SK-N-SH (cell line): ENCODE measurements around the gene GPR162. TPM values are rescaled to one million over a fixed set of nuclear protein-coding genes. Genes with fewer than 3 reads are reported as not detected.

Experiments used
- CTCF ChIA-PET: fragments of 300-600, 350-600 bp; formaldehyde crosslinking; extraction: SDS; loops from one replicate; lab custom pipeline; 2021; lab: Yijun Ruan, JAX
- POLR2A ChIA-PET: fragments of 350-600 bp; sonication (Branson Sonifier 250); formaldehyde crosslinking; extraction: SDS; loops from one replicate; lab custom pipeline; 2020; ENCODE audit warnings: antibody characterized with exemption, inconsistent platforms; lab: Yijun Ruan, JAX
- DNase-seq: peaks from one replicate; pipeline ENCODE4 v3.0.0; 2012
- H2AFZ ChIP-seq: fragments of 200-600 bp; sonication (generic); 2 replicates; pipeline ENCODE4 v1.8.1; 2016; ENCODE audit warnings: antibody characterized with exemption, mild to moderate bottlenecking, low read depth
- H3F3A ChIP-seq: fragments of 200-600 bp; sonication (generic); replicated peaks from 2 replicates; pipeline ENCODE3; 2016; ENCODE audit warnings: antibody characterized with exemption, mild to moderate bottlenecking; ENCODE audit not compliant: insufficient read depth
- H3K27ac ChIP-seq, 2 experiments: fragments of 200-500 bp in 1 of 2; fragments of 200-600 bp in 1 of 2; sonication (Bioruptor generic) in 1 of 2; sonication (generic), shearing (Covaris generic) in 1 of 2; 2 replicates each; pipeline versions ENCODE4 v1.5.1 to v1.6.1; 2014 to 2016; ENCODE audit warnings: low read depth in 2 of 2, inconsistent platforms in 1 of 2, low read length in 1 of 2, mild to moderate bottlenecking in 1 of 2, mixed read lengths in 1 of 2
- H3K27me3 ChIP-seq: fragments of 200-600 bp; sonication (generic), shearing (Covaris generic); 2 replicates; pipeline ENCODE4 v1.6.1; 2016; ENCODE audit warnings: mixed run types; ENCODE audit not compliant: insufficient read depth
- H3K36me3 ChIP-seq, 2 experiments: fragments of 200-500 bp in 1 of 2; fragments of 200-600 bp in 1 of 2; sonication (Bioruptor generic) in 1 of 2; sonication (generic) in 1 of 2; replicated peaks in 1 of 2; 2 replicates each; pipeline versions ENCODE3 to v1.5.1; 2014 to 2016; ENCODE audit warnings: low read length in 1 of 2, mild to moderate bottlenecking in 1 of 2; ENCODE audit not compliant: insufficient read depth in 2 of 2, control insufficient read depth in 1 of 2
- H3K4me1 ChIP-seq, 2 experiments: fragments of 200-500 bp in 1 of 2; fragments of 200-600 bp in 1 of 2; sonication (Bioruptor generic) in 1 of 2; sonication (generic), shearing (Covaris generic) in 1 of 2; 2 replicates each; pipeline versions ENCODE4 v1.5.1 to v1.6.1; 2014 to 2016; ENCODE audit warnings: low read depth in 1 of 2, low read length in 1 of 2, mixed run types in 1 of 2; ENCODE audit not compliant: insufficient read depth in 2 of 2, control insufficient read depth in 1 of 2
- H3K4me2 ChIP-seq: fragments of 200-600 bp; sonication (generic), shearing (Covaris generic); 2 replicates; pipeline ENCODE4 v1.6.1; 2017; ENCODE audit warnings: mixed run types
- H3K4me3 ChIP-seq, 2 experiments: fragments of 200-500 bp in 1 of 2; fragments of 200-600 bp in 1 of 2; sonication (Bioruptor generic) in 1 of 2; sonication (generic), shearing (Covaris generic) in 1 of 2; 2 replicates each; pipeline versions ENCODE4 v1.5.1 to v1.8.1; 2014 to 2016; ENCODE audit warnings: low read depth in 2 of 2, inconsistent platforms in 1 of 2, low read length in 1 of 2, mild to moderate bottlenecking in 1 of 2, mixed read lengths in 1 of 2, moderate library complexity in 1 of 2
- H3K79me2 ChIP-seq: fragments of 200-600 bp; sonication (generic); 2 replicates; pipeline ENCODE4 v1.8.1; 2017; ENCODE audit warnings: mild to moderate bottlenecking; ENCODE audit not compliant: insufficient read depth
- H3K9ac ChIP-seq: fragments of 200-600 bp; sonication (generic); 2 replicates; pipeline ENCODE4 v1.6.1; 2017; ENCODE audit warnings: mixed run types
- H3K9me2 ChIP-seq: fragments of 200-600 bp; sonication (generic); 2 replicates; pipeline ENCODE4 v1.6.1; 2017; ENCODE audit warnings: mixed run types
- H3K9me3 ChIP-seq: fragments of 200-600 bp; sonication (generic); 2 replicates; pipeline ENCODE4 v1.6.1; 2017; ENCODE audit warnings: mixed run types, mild to moderate bottlenecking, moderate library complexity
- H4K20me1 ChIP-seq: fragments of 200-600 bp; sonication (generic); 2 replicates; pipeline ENCODE4 v1.6.1; 2017; ENCODE audit warnings: mild to moderate bottlenecking, mixed run types; ENCODE audit not compliant: insufficient read depth
- ELF1 ChIP-seq: IDR thresholded peaks from 2 replicates; pipeline ENCODE4 v1.4.0; 2012
- FOXM1 ChIP-seq: IDR thresholded peaks from 2 replicates; pipeline ENCODE4 v1.4.0; 2012; ENCODE audit warnings: low read depth, mild to moderate bottlenecking
- MEF2A ChIP-seq: IDR thresholded peaks from 2 replicates; pipeline ENCODE4 v1.4.0; 2012; ENCODE audit warnings: low read depth, borderline replicate concordance
- MXI1 ChIP-seq: IDR thresholded peaks from 2 replicates; pipeline ENCODE4 v1.6.1; 2012; ENCODE audit warnings: mild to moderate bottlenecking, low read depth, low read length, improper control_type of control experiment
- NFIC ChIP-seq: IDR thresholded peaks from 2 replicates; pipeline ENCODE4 v1.4.0; 2012; ENCODE audit warnings: borderline replicate concordance
- NRF1 ChIP-seq: IDR thresholded peaks from 2 replicates; pipeline ENCODE4 v1.6.1; 2012; ENCODE audit warnings: low read depth, mild to moderate bottlenecking, low read length
- POLR2AphosphoS5 ChIP-seq: IDR thresholded peaks from 2 replicates; pipeline ENCODE4 v1.6.1; 2012; ENCODE audit warnings: low read depth, low read length
- RAD21 ChIP-seq: IDR thresholded peaks from 2 replicates; pipeline ENCODE4 v1.6.1; 2012; ENCODE audit warnings: mild to moderate bottlenecking, low read length
- RFX5 ChIP-seq: IDR thresholded peaks from 2 replicates; pipeline ENCODE4 v1.6.1; 2012; ENCODE audit warnings: mild to moderate bottlenecking, improper control_type of control experiment, low read length
- SIN3A ChIP-seq: IDR thresholded peaks from 2 replicates; pipeline ENCODE4 v1.6.1; 2012; ENCODE audit warnings: low read depth, mild to moderate bottlenecking, low read length, moderate library complexity, borderline replicate concordance
- SMC3 ChIP-seq: IDR thresholded peaks from 2 replicates; pipeline ENCODE4 v1.6.1; 2012; ENCODE audit warnings: low read depth, low read length, improper control_type of control experiment
- TAF1 ChIP-seq: IDR thresholded peaks from 2 replicates; pipeline ENCODE4 v1.6.1; 2012; ENCODE audit warnings: low read depth, mild to moderate bottlenecking, low read length, moderate library complexity, borderline replicate concordance
- WGBS: methylation state at CpG from one replicate; pipeline ENCODE4 v1.1.6; 2017; ENCODE audit warnings: low lambda C conversion rate; 5-methylcytosine and 5-hydroxymethylcytosine counted together
- polyA plus RNA-seq, 3 experiments: library from polyadenylated mRNA; depleted of rRNA; stranded (reverse); fragments of >200 nt; gene quantifications; 2 replicates each; pipeline ENCODE4 v1.2.3, GENCODE V29; 2012
- TF ChIP-seq, protein P1 (sequence below): IDR thresholded peaks from 2 replicates; pipeline ENCODE4; 2012
- TF ChIP-seq, protein P2 (sequence below): IDR thresholded peaks from 2 replicates; pipeline ENCODE4 v1.4.0; 2012; ENCODE audit warnings: low read depth
- TF ChIP-seq, protein P3 (sequence below): IDR thresholded peaks from 2 replicates; pipeline ENCODE4 v1.4.0; 2012; ENCODE audit warnings: low read depth, borderline replicate concordance
- TF ChIP-seq, protein P4 (sequence below): fragments of 150-350 bp; IDR thresholded peaks from 2 replicates; pipeline ENCODE4 v1.6.1; 2016; ENCODE audit warnings: mild to moderate bottlenecking, low read depth, low read length

GPR162 gene
- polyA plus RNA-seq, 1 of the 3 experiments (the other 2 are of a cell fraction): 18.6 TPM

DNA sequence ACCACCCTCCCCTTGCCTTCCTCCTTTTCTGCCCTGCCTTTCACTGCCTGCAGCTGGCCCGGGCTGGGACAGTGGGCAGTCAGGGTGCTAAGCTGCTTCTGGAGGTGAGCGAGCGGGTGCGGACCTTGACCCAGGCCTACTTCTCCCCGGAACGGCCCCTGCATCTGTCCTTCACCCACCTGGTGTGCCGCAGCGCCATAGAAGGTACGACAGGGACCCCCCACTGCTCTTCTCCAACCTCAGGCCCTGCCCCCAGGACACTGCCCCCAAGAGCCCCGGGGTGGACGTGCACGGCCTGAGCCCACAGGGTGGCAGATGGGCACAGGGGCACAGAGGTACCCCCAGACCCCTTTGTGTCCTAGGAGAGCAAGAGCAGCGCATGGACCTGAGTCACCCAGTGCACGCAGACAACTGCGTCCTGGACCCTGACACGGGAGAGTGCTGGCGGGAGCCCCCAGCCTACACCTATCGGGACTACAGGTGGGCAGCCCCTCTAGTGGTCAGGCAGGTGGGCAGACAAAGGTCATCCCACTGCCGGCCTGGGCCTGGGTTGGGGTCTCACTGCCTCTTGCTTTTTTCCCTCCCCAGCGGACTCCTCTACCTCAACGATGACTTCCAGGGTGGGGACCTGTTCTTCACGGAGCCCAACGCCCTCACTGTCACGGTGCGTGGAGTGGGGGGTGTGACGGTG lies 15.9 kb downstream of the GPR162 start:
- Histone ChIP-seq H3F3A (no peaks in the 10 kb centered on the region), H3K4me1 (no peaks in the 10 kb centered on the region), H3K9me3 (no peaks in the 10 kb centered on the region), H3K4me2 (no peak overlapping the region), H3K27ac (no peak overlapping the region), H3K79me2 (no peaks in the 10 kb centered on the region), H2AFZ (no peak overlapping the region), H3K36me3 (peaks cover 34 to 63% of the 10 kb centered on the region in 2 experiments), H3K27me3 (no peaks in the 10 kb centered on the region), H4K20me1 (0 out of 2 replicates have a peak, but pooled peaks cover 8% of the 10 kb centered on the region), H3K9me2 (no peaks in the 10 kb centered on the region), H3K9ac (no peak overlapping the region), H3K4me3 (no peak overlapping the region)
- TF ChIP-seq, protein P1, sequence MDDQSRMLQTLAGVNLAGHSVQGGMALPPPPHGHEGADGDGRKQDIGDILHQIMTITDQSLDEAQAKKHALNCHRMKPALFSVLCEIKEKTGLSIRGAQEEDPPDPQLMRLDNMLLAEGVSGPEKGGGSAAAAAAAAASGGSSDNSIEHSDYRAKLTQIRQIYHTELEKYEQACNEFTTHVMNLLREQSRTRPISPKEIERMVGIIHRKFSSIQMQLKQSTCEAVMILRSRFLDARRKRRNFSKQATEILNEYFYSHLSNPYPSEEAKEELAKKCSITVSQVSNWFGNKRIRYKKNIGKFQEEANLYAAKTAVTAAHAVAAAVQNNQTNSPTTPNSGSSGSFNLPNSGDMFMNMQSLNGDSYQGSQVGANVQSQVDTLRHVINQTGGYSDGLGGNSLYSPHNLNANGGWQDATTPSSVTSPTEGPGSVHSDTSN: no peak
- TF ChIP-seq, protein P2, sequence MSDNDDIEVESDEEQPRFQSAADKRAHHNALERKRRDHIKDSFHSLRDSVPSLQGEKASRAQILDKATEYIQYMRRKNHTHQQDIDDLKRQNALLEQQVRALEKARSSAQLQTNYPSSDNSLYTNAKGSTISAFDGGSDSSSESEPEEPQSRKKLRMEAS: no peak
- ChIA-PET POLR2A (no interaction called here), CTCF (interaction anchor here (1.5 to 14.1 kb wide), 6 partner anchors 10 to 85 kb away, joined by 4 to 225 read pairs (median 36); partner anchors contain the start of genes CDCA3, GNB3, GPR162 and MLF2)
- WGBS: 96% methylated on average over 8 of the region's 26 CpGs
- DNase-seq: no peak

DNA sequence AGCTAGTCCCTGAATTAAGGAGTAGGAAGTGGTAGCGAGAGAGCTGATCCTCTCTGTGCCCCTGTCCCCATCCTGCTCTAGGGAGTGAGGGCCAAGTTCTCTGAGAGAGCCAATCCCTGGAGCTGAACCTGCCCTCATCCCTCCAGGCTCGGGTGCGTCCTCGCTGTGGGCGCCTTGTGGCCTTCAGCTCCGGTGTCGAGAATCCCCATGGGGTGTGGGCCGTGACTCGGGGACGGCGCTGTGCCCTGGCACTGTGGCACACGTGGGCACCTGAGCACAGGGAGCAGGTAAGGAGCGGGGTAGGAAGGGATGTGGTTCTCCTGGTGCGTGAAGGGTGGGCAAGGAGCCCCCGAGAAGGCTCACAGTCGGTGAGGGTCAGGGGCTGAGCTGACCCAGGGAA lies 17.2 kb downstream of the GPR162 start:
- Histone ChIP-seq H4K20me1 (0 out of 2 replicates have a peak, but pooled peaks cover 6% of the 10 kb centered on the region), H3F3A (no peaks in the 10 kb centered on the region), H3K9ac (no peak overlapping the region), H3K27ac (no peak overlapping the region), H3K4me2 (no peak overlapping the region), H3K36me3 (peaks cover 31 to 64% of the 10 kb centered on the region in 2 experiments), H3K4me1 (no peaks in the 10 kb centered on the region), H3K4me3 (no peak overlapping the region), H3K79me2 (no peaks in the 10 kb centered on the region), H3K27me3 (no peaks in the 10 kb centered on the region), H3K9me2 (no peaks in the 10 kb centered on the region), H3K9me3 (no peaks in the 10 kb centered on the region), H2AFZ (no peak overlapping the region)
- ChIA-PET POLR2A (interaction anchor here (3.4 to 4.2 kb wide), 2 partner anchors 13 to 34 kb away, joined by 9 to 22 read pairs; partner anchors contain the start of genes CDCA3, SPSB2 and USP5), CTCF (interaction anchor here (1.0 to 19.4 kb wide), 9 partner anchors 8 to 154 kb away, joined by 3 to 225 read pairs (median 7); partner anchors contain the start of genes CDCA3, MLF2, P3H3 and SPSB2)
- no peak for DNase-seq
- TF ChIP-seq, protein P1: no peak
- no peak for TF ChIP-seq MEF2A
- TF ChIP-seq, protein P3, sequence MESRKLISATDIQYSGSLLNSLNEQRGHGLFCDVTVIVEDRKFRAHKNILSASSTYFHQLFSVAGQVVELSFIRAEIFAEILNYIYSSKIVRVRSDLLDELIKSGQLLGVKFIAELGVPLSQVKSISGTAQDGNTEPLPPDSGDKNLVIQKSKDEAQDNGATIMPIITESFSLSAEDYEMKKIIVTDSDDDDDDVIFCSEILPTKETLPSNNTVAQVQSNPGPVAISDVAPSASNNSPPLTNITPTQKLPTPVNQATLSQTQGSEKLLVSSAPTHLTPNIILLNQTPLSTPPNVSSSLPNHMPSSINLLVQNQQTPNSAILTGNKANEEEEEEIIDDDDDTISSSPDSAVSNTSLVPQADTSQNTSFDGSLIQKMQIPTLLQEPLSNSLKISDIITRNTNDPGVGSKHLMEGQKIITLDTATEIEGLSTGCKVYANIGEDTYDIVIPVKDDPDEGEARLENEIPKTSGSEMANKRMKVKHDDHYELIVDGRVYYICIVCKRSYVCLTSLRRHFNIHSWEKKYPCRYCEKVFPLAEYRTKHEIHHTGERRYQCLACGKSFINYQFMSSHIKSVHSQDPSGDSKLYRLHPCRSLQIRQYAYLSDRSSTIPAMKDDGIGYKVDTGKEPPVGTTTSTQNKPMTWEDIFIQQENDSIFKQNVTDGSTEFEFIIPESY: no peak
- no peak for TF ChIP-seq RFX5
- no peak for TF ChIP-seq MXI1
- no peak for TF ChIP-seq NRF1
- TF ChIP-seq, protein P2: no peak
- TF ChIP-seq, protein P4, sequence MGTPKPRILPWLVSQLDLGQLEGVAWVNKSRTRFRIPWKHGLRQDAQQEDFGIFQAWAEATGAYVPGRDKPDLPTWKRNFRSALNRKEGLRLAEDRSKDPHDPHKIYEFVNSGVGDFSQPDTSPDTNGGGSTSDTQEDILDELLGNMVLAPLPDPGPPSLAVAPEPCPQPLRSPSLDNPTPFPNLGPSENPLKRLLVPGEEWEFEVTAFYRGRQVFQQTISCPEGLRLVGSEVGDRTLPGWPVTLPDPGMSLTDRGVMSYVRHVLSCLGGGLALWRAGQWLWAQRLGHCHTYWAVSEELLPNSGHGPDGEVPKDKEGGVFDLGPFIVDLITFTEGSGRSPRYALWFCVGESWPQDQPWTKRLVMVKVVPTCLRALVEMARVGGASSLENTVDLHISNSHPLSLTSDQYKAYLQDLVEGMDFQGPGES: no peak
- no peak for TF ChIP-seq FOXM1
- TF ChIP-seq NFIC: no peak
- TF ChIP-seq POLR2AphosphoS5: no peak
- no peak for TF ChIP-seq SMC3
- no peak for TF ChIP-seq TAF1
- TF ChIP-seq ELF1: no peak
- TF ChIP-seq SIN3A: no peak
- TF ChIP-seq RAD21: no peak
- 100% methylated on average over 8 of the region's 16 CpGs for WGBS
